HG03520 (cell line): Measurements from ENCODE around the gene KDM6B.
"Not testable (repeated sequence)": the region's sequence is repeated elsewhere in the genome, so short reads cannot be mapped to it uniquely, and the experiment has no call there.

Source experiments
- ATAC-seq: cut with Tn5 transposase; IDR thresholded peaks from one replicate; pipeline ENCODE4 v1.9.1; 2021; ENCODE audit warnings: mild to moderate bottlenecking, moderate library complexity; ENCODE audit not compliant: unreplicated experiment

KDM6B gene, protein sequence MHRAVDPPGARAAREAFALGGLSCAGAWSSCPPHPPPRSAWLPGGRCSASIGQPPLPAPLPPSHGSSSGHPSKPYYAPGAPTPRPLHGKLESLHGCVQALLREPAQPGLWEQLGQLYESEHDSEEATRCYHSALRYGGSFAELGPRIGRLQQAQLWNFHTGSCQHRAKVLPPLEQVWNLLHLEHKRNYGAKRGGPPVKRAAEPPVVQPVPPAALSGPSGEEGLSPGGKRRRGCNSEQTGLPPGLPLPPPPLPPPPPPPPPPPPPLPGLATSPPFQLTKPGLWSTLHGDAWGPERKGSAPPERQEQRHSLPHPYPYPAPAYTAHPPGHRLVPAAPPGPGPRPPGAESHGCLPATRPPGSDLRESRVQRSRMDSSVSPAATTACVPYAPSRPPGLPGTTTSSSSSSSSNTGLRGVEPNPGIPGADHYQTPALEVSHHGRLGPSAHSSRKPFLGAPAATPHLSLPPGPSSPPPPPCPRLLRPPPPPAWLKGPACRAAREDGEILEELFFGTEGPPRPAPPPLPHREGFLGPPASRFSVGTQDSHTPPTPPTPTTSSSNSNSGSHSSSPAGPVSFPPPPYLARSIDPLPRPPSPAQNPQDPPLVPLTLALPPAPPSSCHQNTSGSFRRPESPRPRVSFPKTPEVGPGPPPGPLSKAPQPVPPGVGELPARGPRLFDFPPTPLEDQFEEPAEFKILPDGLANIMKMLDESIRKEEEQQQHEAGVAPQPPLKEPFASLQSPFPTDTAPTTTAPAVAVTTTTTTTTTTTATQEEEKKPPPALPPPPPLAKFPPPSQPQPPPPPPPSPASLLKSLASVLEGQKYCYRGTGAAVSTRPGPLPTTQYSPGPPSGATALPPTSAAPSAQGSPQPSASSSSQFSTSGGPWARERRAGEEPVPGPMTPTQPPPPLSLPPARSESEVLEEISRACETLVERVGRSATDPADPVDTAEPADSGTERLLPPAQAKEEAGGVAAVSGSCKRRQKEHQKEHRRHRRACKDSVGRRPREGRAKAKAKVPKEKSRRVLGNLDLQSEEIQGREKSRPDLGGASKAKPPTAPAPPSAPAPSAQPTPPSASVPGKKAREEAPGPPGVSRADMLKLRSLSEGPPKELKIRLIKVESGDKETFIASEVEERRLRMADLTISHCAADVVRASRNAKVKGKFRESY (N-terminal part only)

DNA sequence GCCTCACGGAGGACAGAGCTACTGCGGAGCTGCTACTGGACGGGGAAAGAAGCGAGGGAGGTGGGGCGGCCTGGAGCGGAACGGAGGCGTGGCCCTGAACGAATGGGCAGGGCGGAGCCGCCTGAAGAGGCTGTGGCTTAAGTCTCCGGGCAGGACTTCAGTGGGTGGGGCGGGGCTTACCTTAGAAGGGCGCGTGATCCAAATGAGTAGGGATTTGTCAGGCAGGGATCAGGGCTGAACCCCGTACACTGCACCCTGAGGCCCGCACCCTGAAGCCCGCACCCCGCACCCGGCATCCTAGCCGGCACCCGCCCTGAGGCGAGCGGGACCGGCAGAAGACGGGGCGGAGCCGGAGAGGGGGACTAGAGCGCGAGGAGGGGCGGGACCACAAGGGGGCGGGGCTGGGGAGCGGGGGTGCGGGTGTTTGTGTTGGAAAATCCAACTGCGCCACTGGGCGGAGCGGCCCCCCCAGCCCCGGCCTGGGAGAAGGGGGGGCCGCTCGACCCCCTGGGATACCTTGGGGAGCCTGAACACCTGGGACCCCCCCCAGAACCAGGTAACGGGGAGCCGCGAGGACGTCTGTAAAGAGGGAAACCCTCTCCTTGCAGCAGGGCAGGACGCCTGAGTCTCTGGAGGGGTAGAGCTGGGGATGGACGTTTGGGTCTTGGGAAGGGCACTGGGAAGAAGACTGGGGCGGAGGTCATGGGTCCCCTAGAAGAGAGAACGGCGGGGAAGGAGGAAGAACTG, at the start of gene KDM6B:
Gene KDM6B, plus strand, starts transcription at position 423 of the 747 bp plus-strand sequence. CDS start 11,338 bp downstream, outside the sequence.
- ATAC-seq = no peak

DNA sequence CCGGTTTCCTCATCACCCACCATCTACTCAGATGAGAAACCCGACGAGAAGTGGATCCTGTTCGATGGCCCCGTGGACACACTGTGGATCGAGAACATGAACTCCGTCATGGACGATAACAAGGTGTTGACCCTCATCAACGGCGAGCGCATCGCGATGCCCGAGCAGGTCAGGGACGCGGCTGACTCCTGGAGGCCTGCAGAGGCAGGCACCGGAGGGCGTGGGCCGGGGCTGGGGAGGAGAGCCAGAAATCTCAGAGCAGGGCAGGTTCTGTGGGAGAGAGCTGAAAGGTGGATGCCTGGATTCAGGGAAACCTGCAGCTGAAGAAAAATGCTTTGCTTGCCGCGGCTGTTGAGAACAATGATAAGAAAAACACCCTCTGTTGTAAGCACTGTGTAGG, 47.2 kb upstream of the KDM6B start:
- no peak for ATAC-seq

DNA sequence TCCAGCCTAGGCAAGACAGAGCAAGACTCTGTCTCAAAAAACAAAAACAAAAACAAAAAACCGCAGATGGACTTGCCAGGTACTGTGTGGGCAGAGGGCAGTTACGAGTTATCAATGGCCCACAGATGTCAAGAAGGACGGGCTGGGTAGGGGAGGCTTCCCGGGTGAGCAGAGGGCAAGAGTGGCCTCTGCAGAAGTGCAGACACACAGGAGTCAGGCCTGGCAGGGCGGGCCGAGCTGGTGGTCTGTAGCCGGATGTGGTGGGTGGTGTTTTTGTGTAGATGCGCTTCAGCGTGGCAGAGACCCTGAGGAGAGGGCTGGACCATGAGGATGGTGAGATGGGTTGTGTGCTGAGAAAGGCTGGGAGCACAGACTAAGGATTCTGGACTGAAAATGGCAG, 44.9 kb upstream of the KDM6B start:
- ATAC-seq = no peak

DNA sequence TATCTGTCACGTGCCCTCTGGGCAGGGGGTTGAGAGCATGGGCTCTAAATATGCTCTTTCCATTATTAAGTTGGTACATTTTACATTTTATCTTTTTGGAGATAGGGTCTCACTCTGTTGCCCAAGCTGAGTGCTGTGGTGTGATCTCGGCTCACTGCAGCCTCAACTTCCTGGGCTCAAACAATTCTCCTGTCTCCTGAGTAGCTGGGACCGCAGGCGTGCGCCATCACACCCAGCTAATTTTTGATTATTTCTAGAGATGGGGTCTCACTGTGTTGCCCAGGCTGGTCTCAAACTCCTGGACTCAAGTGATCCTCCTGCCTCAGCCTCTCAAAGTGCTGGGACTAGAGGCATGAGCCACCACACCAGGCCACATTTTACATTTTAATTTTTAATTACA, 43.9 kb upstream of the KDM6B start:
- no peak for ATAC-seq

DNA sequence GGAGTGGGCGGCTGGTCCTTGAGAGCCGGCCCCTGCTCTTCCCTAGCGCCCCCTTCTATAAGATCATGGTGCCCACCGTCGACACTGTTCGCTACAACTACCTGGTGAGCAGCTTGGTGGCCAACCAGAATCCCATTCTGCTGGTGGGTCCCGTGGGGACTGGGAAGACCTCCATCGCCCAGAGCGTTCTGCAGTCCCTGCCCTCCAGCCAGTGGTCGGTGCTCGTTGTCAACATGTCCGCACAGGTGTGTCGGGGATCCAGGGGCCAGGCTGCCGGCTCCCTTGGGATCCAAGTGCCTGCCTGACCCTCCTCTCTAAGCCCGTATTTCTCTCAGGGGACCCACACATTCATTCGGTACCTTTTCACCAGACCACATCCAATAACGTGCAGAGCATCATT, 41.4 kb upstream of the KDM6B start:
- ATAC-seq = no peak

DNA sequence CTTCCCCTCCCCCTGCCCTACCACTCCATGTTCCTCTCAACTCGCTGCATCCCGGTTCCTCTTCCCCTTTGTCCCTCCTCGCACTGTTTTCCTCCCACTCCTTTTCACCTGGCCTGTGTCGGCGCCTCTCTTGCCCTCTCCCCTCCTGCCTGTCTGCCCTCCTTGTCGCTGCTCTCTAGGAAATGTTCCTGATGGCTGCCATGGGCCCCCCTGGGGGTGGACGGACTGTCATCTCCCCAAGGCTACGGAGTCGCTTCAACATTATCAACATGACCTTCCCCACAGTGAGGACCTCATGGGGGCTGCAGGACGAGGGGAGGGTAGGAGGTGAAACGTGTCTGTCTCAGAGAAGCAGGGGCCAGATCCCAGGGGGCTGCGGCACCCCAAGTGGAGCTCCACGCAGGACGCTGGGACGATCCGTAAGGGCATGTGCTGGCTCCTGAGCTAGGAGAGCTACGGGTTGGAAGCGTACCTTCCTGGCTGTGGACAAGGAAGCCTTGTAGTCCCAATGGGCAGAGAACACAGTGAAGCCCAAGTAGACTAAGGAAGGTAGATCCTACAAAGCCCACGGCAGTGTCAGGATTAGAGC, 39.8 kb upstream of the KDM6B start:
- no peak for ATAC-seq

DNA sequence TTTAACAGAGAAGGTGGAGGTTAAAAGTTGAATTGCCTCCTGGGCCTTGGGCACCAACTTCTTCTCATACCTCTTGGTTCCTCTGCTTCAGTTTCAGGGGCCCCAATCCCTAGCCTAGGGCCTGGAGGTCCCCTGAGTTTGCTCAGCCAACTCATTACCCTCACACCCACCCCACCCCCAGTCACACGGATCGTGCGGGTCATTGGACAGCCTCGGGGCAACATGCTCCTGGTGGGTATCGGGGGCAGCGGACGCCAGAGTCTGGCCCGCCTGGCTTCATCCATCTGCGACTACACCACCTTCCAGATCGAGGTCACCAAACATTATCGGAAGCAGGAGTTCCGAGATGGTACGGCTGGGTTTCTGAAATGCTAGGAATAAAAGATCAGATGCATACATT, 36.0 kb upstream of the KDM6B start:
- no peak for ATAC-seq

DNA sequence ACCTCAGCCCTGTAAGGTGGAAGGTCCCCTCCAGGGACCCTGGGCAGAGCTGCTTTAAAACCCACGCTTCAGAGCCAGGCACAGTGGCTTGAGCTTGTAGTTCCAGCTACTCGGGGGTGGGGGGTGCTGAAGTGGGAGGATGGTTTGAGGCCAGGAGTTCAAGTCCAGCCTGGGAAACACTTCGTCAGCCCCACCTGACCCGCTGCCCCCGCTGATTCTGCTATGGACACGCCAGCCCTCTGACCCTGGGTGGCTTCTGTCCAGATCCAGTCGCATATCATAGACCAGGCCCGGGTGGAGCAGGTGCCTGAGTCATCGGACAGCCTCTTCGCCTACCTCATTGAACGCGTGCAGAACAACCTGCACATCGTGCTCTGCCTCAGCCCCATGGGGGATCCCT, 35.2 kb upstream of the KDM6B start:
- ATAC-seq = no peak

DNA sequence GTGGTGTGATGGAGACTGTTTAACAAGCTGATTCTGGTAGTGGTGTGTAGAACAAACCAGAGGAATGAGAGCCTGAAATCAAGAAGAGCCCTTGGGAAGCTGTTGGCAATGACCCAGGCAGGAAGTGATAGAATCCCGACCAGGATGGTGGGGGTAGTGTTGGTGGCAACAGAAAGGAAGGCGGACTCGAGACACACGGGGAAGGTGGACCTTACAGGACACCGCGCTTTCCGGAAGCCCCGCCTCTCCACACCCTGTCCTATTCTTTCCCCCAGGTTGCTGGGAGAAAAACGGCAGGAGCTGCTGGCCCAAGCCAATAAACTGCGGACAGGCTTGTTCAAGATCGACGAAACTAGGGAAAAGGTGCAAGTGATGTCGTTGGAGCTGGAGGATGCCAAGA, 30.0 kb upstream of the KDM6B start:
- ATAC-seq = no peak

DNA sequence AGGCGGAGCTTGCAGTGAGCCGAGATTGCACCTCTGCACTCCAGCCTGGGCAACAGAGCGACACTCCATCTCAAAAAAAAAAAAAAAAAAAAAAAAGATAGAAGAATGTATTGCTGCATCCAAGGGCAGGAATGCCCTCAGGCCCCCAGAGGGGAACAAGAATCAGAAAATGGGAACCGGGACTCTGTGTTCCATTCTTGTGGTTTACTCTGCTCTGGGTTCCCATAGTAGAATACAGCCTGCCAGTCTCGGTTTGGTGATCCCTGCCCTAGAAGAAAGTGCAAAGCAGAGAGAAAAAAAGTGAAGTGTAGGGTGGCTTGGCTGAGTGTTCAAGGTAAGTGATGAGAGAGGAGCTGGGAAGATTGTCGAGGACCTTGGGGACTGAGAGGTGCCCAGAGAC, 27.4 kb upstream of the KDM6B start:
- no peak for ATAC-seq

DNA sequence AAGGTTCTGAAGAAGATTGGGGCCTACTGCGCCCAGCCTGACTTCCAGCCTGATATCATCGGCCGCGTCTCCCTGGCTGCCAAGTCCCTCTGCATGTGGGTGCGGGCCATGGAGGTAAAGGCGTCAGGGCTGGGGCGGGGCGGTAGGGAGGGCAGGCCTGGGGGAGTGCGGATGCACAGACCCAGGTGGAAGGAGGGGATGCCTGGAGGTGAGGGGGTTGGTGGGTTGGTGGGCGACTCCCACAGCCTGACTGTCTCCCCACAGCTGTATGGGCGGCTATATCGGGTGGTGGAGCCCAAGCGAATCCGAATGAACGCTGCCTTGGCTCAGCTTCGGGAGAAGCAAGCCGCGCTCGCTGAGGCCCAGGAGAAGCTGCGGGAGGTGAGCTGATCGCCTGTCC, 26.8 kb upstream of the KDM6B start:
- no peak for ATAC-seq

DNA sequence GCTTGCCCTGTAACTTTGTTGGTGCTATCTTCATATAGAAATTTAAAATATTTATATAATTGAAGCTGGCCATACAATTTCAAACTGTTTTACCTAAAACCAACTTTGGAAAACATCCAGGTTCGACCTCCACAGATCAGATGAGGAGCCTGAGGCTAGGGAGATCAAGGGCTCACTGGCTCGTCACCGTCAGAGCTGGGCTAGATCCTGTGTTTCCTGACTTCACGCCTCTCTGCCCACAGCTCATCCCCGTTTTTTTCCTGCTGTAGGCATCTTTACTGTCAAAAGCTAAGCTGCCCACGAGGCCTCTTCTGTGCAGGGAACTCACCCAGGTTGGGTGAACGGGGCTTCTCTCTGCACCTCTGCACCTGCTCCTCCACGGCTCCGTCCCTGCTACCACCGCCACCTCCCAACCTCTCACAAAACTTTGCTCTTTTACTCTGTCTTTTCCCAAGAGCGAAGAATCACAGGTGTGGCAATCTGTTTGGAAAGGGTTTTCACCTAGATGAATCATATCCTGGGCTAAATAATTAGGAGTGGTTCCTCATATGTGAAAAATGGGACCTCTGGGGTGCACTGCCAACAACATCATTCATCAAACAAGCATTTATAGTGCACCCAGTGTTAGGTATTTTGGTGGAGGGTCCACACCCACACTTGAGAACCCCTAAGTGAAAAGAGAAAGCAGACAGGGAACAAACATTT, 24.8 kb upstream of the KDM6B start:
- ATAC-seq = no peak

DNA sequence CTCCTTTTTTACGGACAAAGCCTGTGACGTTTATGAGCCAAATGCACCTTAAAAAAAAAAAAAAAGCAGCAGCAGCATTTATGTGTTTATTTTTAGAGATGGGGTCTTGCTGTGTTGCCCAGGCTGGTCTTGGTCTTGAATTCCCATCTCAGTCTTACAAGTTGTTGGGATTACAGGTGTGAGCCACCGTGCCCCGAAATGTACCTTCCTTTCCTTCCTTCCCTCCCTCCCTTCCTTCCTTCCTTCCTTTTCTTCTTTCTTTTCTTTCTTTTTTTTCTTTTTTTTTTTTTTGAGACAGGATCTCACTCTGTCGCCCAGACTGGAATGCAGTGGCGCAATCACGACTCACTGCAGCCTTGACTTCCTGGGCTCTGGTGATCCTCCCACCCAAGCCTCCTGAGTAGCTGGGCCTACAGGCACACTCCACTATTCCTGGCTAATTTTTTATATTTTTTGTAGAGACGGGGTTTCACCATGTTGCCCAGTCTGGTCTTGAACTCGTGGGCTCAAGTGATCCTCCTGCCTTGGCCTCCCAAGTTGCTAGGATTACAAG, 24.1 kb upstream of the KDM6B start:
- not testable (repeated sequence) for ATAC-seq

DNA sequence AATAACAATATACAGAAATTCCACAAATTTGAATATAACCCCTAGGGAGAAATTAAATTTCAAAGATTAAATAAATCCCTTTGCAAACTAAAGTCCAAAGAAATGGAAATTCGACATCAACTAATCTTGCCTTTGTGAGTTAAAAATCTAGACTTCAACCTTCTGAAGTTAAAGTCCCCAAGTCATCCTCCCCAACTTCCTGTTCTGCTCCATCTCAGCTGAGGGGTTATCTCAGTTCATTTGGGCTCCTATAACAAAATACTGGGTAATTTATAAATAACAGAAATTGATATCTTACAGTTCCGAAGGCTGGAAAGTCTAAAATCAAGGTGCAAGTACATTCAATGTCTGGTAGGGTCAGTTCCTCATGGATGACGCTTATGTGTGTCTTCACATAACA, 22.8 kb upstream of the KDM6B start:
- ATAC-seq = no peak

DNA sequence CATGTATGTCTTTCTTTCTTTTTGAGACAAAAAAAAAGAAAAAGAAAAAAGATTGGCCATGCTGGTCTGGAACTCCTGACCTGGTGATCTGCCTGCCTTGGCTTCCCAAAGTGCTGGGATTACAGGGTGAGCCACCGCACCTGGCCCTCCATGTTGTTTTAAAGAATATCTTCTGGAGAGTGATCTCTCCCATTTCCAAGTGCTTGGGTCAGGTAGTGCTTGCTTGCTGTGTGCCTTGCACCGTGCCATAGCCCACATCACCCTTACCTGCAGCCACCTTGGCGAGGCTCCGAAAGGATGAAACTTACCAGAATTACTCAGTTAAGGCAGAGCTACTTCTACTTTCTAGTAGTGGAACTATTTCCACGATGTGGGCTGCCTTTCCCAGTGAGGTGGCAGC, 19.0 kb upstream of the KDM6B start:
- ATAC-seq = no peak

DNA sequence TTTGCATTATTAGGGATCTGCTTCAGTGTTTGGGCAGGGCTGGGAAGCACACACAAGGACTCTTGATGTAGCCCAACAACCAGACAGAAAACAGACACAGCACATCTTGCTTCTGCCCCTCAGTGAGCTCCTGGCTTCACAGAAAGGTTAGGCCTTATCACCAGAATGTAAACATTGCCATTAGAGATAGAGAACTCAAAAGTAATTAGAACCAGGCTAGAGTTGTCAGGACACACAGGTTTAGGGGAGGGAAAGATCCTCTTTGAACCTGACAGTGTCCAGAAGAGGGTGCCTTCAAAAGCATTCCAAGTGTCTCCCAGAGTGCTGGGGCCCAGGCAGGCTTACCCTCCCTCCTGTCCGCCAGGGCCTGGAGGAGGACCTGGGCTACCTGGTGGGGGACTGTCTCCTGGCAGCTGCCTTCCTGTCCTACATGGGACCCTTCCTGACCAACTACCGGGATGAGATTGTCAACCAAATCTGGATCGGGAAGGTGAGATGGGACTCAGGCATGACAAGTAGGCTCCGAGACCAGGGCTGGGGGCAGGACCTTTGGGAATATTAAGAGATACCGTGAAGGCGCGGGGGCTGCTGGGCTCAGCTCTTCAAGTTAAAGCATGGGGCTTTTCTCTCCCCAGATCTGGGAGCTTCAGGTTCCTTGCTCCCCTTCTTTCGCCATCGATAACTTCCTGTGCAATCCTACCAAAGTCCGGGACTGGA, 16.9 kb upstream of the KDM6B start:
- ATAC-seq = no peak

DNA sequence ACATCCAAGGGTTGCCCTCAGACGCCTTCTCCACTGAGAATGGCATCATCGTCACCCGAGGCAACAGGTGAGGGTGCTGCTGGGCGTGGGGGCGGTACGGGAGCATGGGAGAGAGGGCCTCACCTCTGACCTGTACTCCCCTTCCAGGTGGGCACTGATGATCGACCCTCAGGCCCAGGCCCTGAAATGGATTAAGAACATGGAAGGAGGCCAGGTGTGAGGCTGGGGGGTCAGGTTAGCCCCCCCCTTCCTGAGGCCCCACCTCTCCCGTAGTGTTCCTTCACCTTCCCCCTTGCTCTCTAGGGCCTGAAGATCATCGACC, 16.4 kb upstream of the KDM6B start:
- no peak for ATAC-seq

DNA sequence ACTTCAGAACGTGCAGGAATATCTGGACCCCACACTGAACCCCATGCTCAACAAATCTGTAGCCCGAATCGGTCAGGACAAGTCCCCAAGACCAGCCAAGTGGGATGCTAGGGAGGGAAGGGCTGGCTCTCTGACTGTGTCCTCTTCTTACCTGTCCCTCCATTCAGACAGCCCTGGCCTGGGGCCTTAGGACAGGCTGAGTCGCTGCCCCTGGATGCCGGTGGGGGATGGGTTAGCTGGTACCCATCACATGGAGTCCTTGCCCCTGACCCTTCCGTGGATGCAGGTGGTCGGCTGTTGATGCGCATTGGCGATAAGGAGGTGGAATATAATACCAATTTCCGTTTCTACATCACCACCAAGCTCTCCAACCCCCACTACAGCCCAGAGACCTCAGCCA, 16.0 kb upstream of the KDM6B start:
- no peak for ATAC-seq
